Ovary (tissue), 9 donors: Measurements from ENCODE around the gene TCEANC2. TPM values are rescaled to one million over a fixed set of nuclear protein-coding genes. Genes with fewer than 3 reads are reported as not detected.

Experiments used
- DNase-seq, 5 donors: peaks; one replicate each; pipeline ENCODE4 v3.0.0-alpha.2; 2019 to 2020
- H3K27ac ChIP-seq, 2 donors: fragments of 200-600 bp; one replicate each; pipeline versions ENCODE4 v1.5.1 to v1.8.0; 2019 to 2022
- H3K27me3 ChIP-seq: fragments of 200-600 bp; one replicate; pipeline ENCODE4 v1.8.0; 2022
- H3K36me3 ChIP-seq: fragments of 200-600 bp; sonication (generic); one replicate; pipeline ENCODE4 v1.5.1; 2019
- H3K4me1 ChIP-seq: one replicate; pipeline ENCODE4 v1.8.1; 2013; ENCODE audit warnings: mild to moderate bottlenecking, moderate library complexity; ENCODE audit not compliant: insufficient read depth
- H3K4me3 ChIP-seq: fragments of 200-600 bp; sonication (generic); one replicate; pipeline ENCODE4 v1.5.1; 2017
- H3K9me3 ChIP-seq, 2 donors: fragments of 200-600 bp in 1 of 2; sonication (generic) in 1 of 2; one replicate each; pipeline versions ENCODE4 v1.5.1 to v1.8.1; 2013 to 2019; ENCODE audit warnings: mild to moderate bottlenecking in 1 of 2, moderate library complexity in 1 of 2
- CTCF ChIP-seq, 3 donors: fragments of 450-650 bp in 2 of 3; fragments of 200-600 bp in 1 of 3; IDR thresholded peaks; one replicate each; pipeline versions ENCODE4 v1.5.1 to v1.8.0; 2016 to 2022; ENCODE audit warnings: antibody characterized with exemption in 3 of 3, mild to moderate bottlenecking in 1 of 3
- EP300 ChIP-seq: sonication (generic); formaldehyde crosslinking; IDR thresholded peaks from one replicate; pipeline ENCODE4 v1.6.1; 2017; ENCODE audit warnings: antibody characterized with exemption
- POLR2A ChIP-seq: fragments of 450-650 bp; IDR thresholded peaks from one replicate; pipeline ENCODE4 v1.6.1; 2017; ENCODE audit warnings: antibody characterized with exemption, mild to moderate bottlenecking, moderate library complexity
- WGBS, 3 donors: extraction: QIAGEN DNeasy Blood & Tissue Kit in 1 of 3; methylation state at CpG; one replicate each; pipeline versions ENCODE4 v1.1.5 to v1.1.7; 2013 to 2017; 5-methylcytosine and 5-hydroxymethylcytosine counted together
- intact Hi-C, 4 donors: fragments of 100-400 bp; cut with DNase I; formaldehyde crosslinking; loops; one replicate each; pipeline versions ENCODE4 v1.11.0 to v1.15.1; 2022 to 2023
- polyA plus RNA-seq, 2 donors: library from polyadenylated mRNA; stranded (reverse); fragments of 200-250 nt in 1 of 2; fragments of 350-450 nt in 1 of 2; fragmentation: Illumina TruSeq in 1 of 2; extraction: RNeasy Lipid Tissue Mini Kit (QIAGEN cat#74804) in 1 of 2; gene quantifications; one replicate each; pipeline ENCODE4 v1.2.3, GENCODE V29; 2013 to 2014
- total RNA-seq, 7 donors: library from RNA; depleted of rRNA in 2 of 7; stranded (reverse); fragments of >200 nt in 2 of 7; fragmentation: NEBNext Ultra II Directional in 3 of 7; extraction: Animal tissue kit (Norgen Biotek cat#: 25700) in 3 of 7; gene quantifications; one replicate each; pipeline versions ENCODE4 v1.1.0 to v1.2.4, GENCODE V29; 2016 to 2023
- donor health status: DM: no; HTN: no; CAD: no; lungs with moderate emphysema.
- donor health status: DM: no; HTN: no; CAD: no.
- donor health status: Bipolar disorder and iron deficiency.
- donor health status: DM: yes; HTN: yes; CAD: no.
- donor health status: DM: no; HTN: no; CAD: no.
- donor health status: DM: yes; HTN: yes; CAD: no.

Gene TCEANC2
- total and polyA plus RNA-seq, 9 donors, result 1.8 to 5.2 (median 3.0) TPM

- no peaks in the 10 kb centered on the region for H3K27me3 ChIP-seq
- H3K27ac ChIP-seq, result no peak overlapping the region
- intact Hi-C loops, result no loop called here
- peaks cover 4% of the 10 kb centered on the region for H3K4me1 ChIP-seq
- no peak overlapping the region for H3K4me3 ChIP-seq
- WGBS, 3 donors, result 93 to 98% (median 97%) methylated on average over 6 of the region's 6 CpGs
- TF ChIP-seq POLR2A (no peak), EP300 (no peak), CTCF (IDR thresholded peaks at IDR 0.05) (no peak)
- DNase-seq, result no peak
- H3K9me3 ChIP-seq, result no peaks in the 10 kb centered on the region
- H3K36me3 ChIP-seq, result no peaks in the 10 kb centered on the region
These were observed 80.9 kb downstream of the TCEANC2 start for GRCh38 chr1:54134295-54134694.

GRCh38 chr1:54135436-54136120 is 82.2 kb downstream of the TCEANC2 start:
- intact Hi-C loops, result no loop called here
- WGBS, 3 donors, result 42 to 63% (median 51%) methylated on average over 5 of the region's 5 CpGs

GRCh38 chr1:54136269-54136896 is 83.0 kb downstream of the TCEANC2 start:
- Histone ChIP-seq H3K4me3 (no peak overlapping the region), H3K9me3 (no peaks in the 10 kb centered on the region), H3K27me3 (no peaks in the 10 kb centered on the region), H3K36me3 (no peaks in the 10 kb centered on the region), H3K27ac (no peak overlapping the region), H3K4me1 (peaks cover 4% of the 10 kb centered on the region)
- TF ChIP-seq POLR2A, result no peak
- no peak for TF ChIP-seq EP300
- no peak for TF ChIP-seq CTCF (IDR thresholded peaks at IDR 0.05)
- intact Hi-C loops, result no loop called here
- WGBS, 3 donors, result 92 to 94% (median 94%) methylated on average over 17 of the region's 17 CpGs
- DNase-seq, result no peak

More at GRCh38 chr1:54135436-54136120, 82.2 kb downstream of the TCEANC2 start:
- Histone ChIP-seq H3K4me1 (peaks cover 4% of the 10 kb centered on the region), H3K27ac (peak overlapping the region in 1 of 2 donors; percentile 24), H3K4me3 (no peak overlapping the region), H3K27me3 (no peaks in the 10 kb centered on the region), H3K9me3 (no peaks in the 10 kb centered on the region), H3K36me3 (no peaks in the 10 kb centered on the region)
- TF ChIP-seq CTCF (IDR thresholded peaks at IDR 0.05) (peak in 1 of 3 donors; percentile 10), EP300 (no peak)
- no peak for DNase-seq

- no peaks in the 10 kb centered on the region for H3K36me3 ChIP-seq
- intact Hi-C loops, result no loop called here
- no peak for DNase-seq
- H3K9me3 ChIP-seq, result no peaks in the 10 kb centered on the region
- TF ChIP-seq POLR2A (no peak), EP300 (no peak), CTCF (IDR thresholded peaks at IDR 0.05) (no peak)
- WGBS, 3 donors, result 37 to 52% (median 43%) methylated on average over 7 of the region's 7 CpGs
- H3K27ac ChIP-seq, result no peak overlapping the region
- no peak overlapping the region for H3K4me3 ChIP-seq
- H3K27me3 ChIP-seq, result no peaks in the 10 kb centered on the region
- peaks cover 4% of the 10 kb centered on the region for H3K4me1 ChIP-seq
These were observed 83.6 kb downstream of the TCEANC2 start for GRCh38 chr1:54136963-54137533.
